Progenitor cell of endocrine pancreas (in vitro differentiated cells): ENCODE measurements around the gene MRPL28. TPM values are rescaled to one million over a fixed set of nuclear protein-coding genes. Genes with fewer than 3 reads are reported as not detected.
"Not testable (repeated sequence)": the region's sequence is repeated elsewhere in the genome, so short reads cannot be mapped to it uniquely, and the experiment has no call there.

Experiments used
- DNase-seq: peaks from one replicate; pipeline ENCODE4 v3.0.0; 2021; ENCODE audit warnings: low spot score; ENCODE audit not compliant: unreplicated experiment
- H3K27ac Mint-ChIP-seq: 2 replicates; pipeline ENCODE4 v1.8.0; 2021; ENCODE audit warnings: mild to moderate bottlenecking, moderate library complexity, mixed read lengths
- H3K27me3 Mint-ChIP-seq: 2 replicates; pipeline ENCODE4 v1.8.0; 2021; ENCODE audit warnings: mixed read lengths
- H3K36me3 Mint-ChIP-seq: 2 replicates; pipeline ENCODE4 v1.8.0; 2022; ENCODE audit warnings: mixed read lengths; ENCODE audit not compliant: insufficient read depth
- H3K4me1 Mint-ChIP-seq: 2 replicates; pipeline ENCODE4 v1.8.0; 2021; ENCODE audit warnings: low read depth, mixed read lengths
- H3K4me3 Mint-ChIP-seq: 2 replicates; pipeline ENCODE4 v1.8.0; 2021; ENCODE audit warnings: low read depth, mild to moderate bottlenecking, moderate library complexity, mixed read lengths
- H3K9me3 Mint-ChIP-seq: 2 replicates; pipeline ENCODE4 v1.8.0; 2021; ENCODE audit warnings: low read depth, mixed read lengths
- total RNA-seq: library from RNA; stranded (reverse); gene quantifications from 2 replicates; pipeline ENCODE4 v1.2.1, GENCODE V29; 2021
- TF ChIP-seq, protein P1 (sequence below): fragments of 200-600 bp; sonication (generic); IDR thresholded peaks from one replicate; pipeline ENCODE4 v1.5.0; 2021; ENCODE audit warnings: antibody characterized with exemption, mild to moderate bottlenecking; ENCODE audit not compliant: unreplicated experiment

MRPL28 gene
- total RNA-seq, 1 donor from 2014 or later = 82.7 TPM

DNA sequence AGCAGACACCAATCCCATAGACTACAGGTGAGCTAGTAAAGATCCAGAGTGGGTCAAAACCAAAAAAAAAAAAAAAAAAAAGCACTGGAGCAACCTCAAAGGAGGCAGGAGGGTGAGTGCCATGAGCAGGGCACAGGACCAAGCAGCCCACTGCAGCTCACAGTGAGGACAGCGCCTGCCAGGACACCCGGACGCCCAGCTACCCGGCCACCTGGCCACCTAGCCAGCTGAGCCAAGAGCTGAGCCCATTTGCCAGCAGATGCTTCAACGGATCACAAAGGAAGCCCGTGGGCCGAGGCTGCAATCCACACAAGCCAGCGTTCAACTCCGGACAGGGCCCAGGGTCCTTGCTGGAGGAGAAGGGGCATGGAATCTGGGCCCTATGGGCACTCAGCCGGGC is 32.9 kb downstream of the MRPL28 start:
- peaks cover 3% of the 10 kb centered on the region for H3K9me3 Mint-ChIP-seq
- no peak for DNase-seq
- no peak overlapping the region for H3K27ac Mint-ChIP-seq
- no peaks in the 10 kb centered on the region for H3K27me3 Mint-ChIP-seq
- TF ChIP-seq, protein P1, sequence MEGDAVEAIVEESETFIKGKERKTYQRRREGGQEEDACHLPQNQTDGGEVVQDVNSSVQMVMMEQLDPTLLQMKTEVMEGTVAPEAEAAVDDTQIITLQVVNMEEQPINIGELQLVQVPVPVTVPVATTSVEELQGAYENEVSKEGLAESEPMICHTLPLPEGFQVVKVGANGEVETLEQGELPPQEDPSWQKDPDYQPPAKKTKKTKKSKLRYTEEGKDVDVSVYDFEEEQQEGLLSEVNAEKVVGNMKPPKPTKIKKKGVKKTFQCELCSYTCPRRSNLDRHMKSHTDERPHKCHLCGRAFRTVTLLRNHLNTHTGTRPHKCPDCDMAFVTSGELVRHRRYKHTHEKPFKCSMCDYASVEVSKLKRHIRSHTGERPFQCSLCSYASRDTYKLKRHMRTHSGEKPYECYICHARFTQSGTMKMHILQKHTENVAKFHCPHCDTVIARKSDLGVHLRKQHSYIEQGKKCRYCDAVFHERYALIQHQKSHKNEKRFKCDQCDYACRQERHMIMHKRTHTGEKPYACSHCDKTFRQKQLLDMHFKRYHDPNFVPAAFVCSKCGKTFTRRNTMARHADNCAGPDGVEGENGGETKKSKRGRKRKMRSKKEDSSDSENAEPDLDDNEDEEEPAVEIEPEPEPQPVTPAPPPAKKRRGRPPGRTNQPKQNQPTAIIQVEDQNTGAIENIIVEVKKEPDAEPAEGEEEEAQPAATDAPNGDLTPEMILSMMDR = no peak
- peaks cover 9% of the 10 kb centered on the region for H3K36me3 Mint-ChIP-seq
- no peak overlapping the region for H3K4me3 Mint-ChIP-seq
- H3K4me1 Mint-ChIP-seq = peaks cover 2% of the 10 kb centered on the region

DNA sequence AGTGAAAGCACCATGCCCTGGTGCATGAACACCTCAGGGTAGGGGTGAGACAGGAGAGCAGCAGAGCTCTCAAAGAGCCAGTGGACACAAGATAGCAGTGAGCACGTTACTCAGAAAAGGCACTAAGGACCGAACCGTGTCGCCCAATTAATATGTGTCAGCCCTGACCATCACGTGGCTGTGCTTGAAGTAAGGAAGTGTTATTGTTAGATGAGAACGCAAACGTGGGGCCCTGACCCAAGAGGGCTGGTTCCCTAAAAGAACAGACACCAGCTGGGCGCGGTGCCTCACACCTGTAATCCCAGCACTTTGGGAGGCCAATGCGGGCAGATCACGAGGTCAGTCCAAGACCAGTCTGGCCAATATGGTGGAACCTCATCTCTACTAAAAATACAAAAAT is 34.1 kb downstream of the MRPL28 start:
- Mint-ChIP-seq H3K4me1 (peaks cover 10% of the 10 kb centered on the region), H3K27ac (no peak overlapping the region)
- no peak for DNase-seq

DNA sequence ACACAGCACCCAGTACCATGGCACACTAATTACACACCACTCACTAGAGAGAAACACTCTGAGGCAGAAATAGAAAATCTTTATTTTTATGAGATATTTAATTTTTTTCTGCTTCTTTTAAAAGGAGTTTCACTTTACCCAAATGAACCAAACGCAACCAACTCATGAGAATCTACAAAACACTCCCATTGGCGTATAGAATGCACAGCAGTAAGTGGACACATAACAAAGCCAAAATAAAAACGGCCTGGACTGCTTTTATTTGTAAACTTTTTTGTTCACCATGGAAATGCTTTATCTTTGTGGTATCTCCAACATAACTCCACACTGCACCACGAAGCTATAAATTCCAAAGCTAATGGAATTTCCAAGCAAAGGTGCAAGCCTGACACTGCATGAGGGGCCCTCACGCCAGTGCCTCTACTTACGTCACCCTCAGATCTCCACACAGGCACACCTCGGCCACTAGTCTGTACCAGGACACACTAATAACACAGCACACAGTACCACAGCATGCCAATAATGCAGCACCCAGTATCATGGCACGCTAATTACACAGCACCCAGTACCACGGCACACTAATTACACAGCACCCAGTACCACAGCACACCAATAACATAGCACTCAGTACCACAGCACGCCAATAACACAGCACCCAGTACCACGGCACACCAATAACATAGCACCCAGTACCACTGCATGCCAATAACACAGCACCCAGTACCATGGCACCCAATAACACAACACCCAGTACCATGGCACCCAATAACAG is 35.3 kb downstream of the MRPL28 start:
- H3K27ac Mint-ChIP-seq, H3K27me3 Mint-ChIP-seq, H3K9me3 Mint-ChIP-seq: not testable (repeated sequence)

More for the DNA sequence above, 34.1 kb downstream of the MRPL28 start:
- Mint-ChIP-seq H3K4me3 (no peak overlapping the region), H3K27me3 (no peaks in the 10 kb centered on the region), H3K9me3 (no peaks in the 10 kb centered on the region), H3K36me3 (peaks cover 3% of the 10 kb centered on the region)
- TF ChIP-seq, protein P1 = no peak

DNA sequence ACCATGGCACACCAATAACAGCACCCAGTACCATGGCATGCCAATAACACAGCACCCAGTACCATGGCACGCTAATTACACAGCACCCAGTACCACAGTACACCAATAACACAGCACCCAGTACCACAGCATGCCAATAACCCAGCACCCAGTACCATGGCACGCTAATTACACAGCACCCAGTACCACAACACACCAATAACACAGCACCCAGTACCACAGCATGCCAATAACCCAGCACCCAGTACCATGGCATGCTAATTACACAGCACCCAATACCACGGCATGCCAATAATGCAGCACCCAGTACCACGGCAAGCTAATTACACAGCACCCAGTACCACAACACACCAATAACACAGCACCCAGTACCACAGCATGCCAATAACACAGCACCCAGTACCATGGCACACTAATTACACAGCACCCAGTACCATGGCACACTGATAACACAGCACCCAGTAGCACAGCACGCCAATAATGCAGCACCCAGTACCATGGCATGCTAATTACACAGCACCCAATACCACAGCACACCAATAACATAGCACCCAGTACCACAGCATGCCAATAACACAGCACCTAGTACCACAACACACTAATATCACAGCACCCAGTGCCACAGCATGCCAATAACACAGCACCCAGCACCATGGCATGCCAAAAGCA is 36.0 kb downstream of the MRPL28 start:
- peaks cover 17% of the 10 kb centered on the region for H3K4me1 Mint-ChIP-seq
- not testable (repeated sequence) for H3K27me3 Mint-ChIP-seq, DNase-seq, H3K4me3 Mint-ChIP-seq, H3K9me3 Mint-ChIP-seq, H3K27ac Mint-ChIP-seq, H3K36me3 Mint-ChIP-seq

More for the DNA sequence above, 35.3 kb downstream of the MRPL28 start:
- not testable (repeated sequence) for H3K36me3 Mint-ChIP-seq, H3K4me3 Mint-ChIP-seq, DNase-seq
- peaks cover 19% of the 10 kb centered on the region for H3K4me1 Mint-ChIP-seq

DNA sequence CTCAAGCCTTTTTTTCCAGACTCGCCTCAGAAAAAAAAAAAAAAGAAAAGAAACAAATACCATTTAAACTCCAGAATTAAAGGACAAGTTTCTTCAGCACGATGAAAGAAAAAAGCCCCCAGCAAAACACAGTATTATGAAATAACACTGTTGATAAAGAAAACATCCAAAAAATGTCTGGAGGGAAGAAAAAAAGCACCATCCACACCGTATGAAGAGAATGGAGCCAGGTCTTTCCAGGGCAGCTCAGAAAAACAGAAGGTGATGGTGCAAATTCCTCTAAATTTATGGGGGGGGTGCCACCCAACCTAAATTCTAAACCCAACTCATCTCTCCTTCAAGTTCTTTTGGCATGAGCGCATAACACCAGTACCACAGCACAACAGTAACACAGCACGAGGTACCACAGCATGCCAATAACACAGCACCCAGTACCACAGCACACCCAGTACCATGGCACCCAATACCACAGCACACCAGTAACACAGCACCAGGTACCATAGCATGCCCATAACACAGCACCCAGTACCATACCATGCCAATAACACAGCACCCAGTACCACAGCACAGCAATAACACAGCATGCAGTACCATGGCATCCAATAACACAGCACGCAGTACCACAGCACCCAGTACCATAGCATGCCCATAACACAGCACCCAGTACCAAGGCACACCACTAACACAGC is 36.8 kb downstream of the MRPL28 start:
- Mint-ChIP-seq H3K4me3 (no peak overlapping the region), H3K4me1 (peaks cover 17% of the 10 kb centered on the region), H3K9me3 (no peaks in the 10 kb centered on the region), H3K27ac (no peak overlapping the region), H3K27me3 (no peaks in the 10 kb centered on the region), H3K36me3 (peaks cover 1% of the 10 kb centered on the region)
- TF ChIP-seq, protein P1 = no peak
- DNase-seq = no peak

DNA sequence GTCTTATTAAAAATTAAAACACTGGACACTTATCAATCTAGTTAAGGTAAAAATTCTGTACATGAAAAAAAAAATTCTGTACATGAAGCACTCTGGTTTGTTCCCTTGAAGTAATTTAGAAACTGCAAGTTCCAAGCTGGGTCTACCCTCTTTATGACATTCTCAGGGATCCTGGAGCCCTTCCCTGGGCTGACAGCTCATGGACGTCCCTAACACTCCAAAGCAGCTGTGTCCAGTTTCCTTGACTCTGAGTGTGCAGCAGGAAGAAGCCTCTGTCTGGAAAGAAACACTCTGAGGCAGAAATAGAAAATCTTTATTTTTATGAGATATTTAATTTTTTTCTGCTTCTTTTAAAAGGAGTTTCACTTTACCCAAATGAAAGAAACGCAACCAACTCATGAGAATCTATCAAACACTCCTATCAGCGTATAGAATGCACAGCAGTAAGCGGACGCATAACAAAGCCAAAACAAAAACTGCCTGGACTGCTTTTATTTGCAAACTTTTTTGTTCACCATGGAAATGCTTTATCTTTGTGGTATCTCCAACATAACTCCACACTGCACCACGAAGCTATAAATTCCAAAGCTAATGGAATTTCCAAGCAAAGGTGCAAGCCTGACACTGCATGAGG is 39.0 kb downstream of the MRPL28 start:
- Mint-ChIP-seq H3K27ac (peak overlapping the region; percentile 78), H3K4me1 (peaks cover 22% of the 10 kb centered on the region), H3K4me3 (peak overlapping the region; percentile 19)
- not testable (repeated sequence) for H3K9me3 Mint-ChIP-seq, DNase-seq, H3K27me3 Mint-ChIP-seq, H3K36me3 Mint-ChIP-seq
